Kidney (tissue), 14 donors: ENCODE results near the gene SPESP1. TPM values are rescaled to one million over a fixed set of nuclear protein-coding genes. Genes with fewer than 3 reads are reported as not detected.
"Not testable (repeated sequence)": the region's sequence is repeated elsewhere in the genome, so short reads cannot be mapped to it uniquely, and the experiment has no call there.

Source experiments
- DNase-seq, 5 donors: peaks; one replicate each; pipeline ENCODE4 v3.0.0-alpha.2; 2013 to 2020
- FAIRE-seq: peaks from 2 replicates; lab custom pipeline; 2012; peaks lifted over from hg19 to GRCh38; lab: Jason Lieb, UNC
- H3K27ac ChIP-seq, 2 donors: one replicate each; pipeline ENCODE4 v1.7.0; 2013; ENCODE audit warnings: low read depth in 2 of 2, low read length in 2 of 2, inconsistent platforms in 1 of 2
- H3K27me3 ChIP-seq: one replicate; pipeline ENCODE4 v1.7.1; 2013; ENCODE audit warnings: low read length, inconsistent platforms; ENCODE audit not compliant: control insufficient read depth, insufficient read depth
- H3K36me3 ChIP-seq, 3 donors: one replicate each; pipeline versions ENCODE4 v1.7.0 to v1.7.1; 2013; ENCODE audit warnings: low read length in 3 of 3, control low read depth in 1 of 3, inconsistent platforms in 1 of 3; ENCODE audit not compliant: insufficient read depth in 3 of 3, control insufficient read depth in 2 of 3
- H3K4me1 ChIP-seq, 3 donors: one replicate each; pipeline versions ENCODE4 v1.7.0 to v1.7.1; 2013; ENCODE audit warnings: low read length in 3 of 3, inconsistent platforms in 1 of 3, low read depth in 1 of 3; ENCODE audit not compliant: control insufficient read depth in 2 of 3, insufficient read depth in 2 of 3
- H3K4me3 ChIP-seq, 3 donors: one replicate each; pipeline versions ENCODE4 v1.7.0 to v1.8.1; 2013; ENCODE audit warnings: low read length in 3 of 3, control low read depth in 1 of 3, inconsistent platforms in 1 of 3
- H3K9ac ChIP-seq, 3 donors: one replicate each; pipeline versions ENCODE4 v1.7.0 to v1.7.1; 2013; ENCODE audit warnings: low read length in 3 of 3, control low read depth in 1 of 3, inconsistent platforms in 1 of 3
- H3K9me3 ChIP-seq, 3 donors: one replicate each; pipeline versions ENCODE4 v1.7.0 to v1.7.1; 2013; ENCODE audit warnings: low read length in 3 of 3, control low read depth in 1 of 3, inconsistent platforms in 1 of 3; ENCODE audit not compliant: control insufficient read depth in 2 of 3, insufficient read depth in 1 of 3
- CTCF ChIP-seq: IDR thresholded peaks from 3 replicates; pipeline ENCODE4 v1.5.1; 2012; ENCODE audit warnings: mild to moderate bottlenecking, moderate library complexity, borderline replicate concordance; ENCODE audit not compliant: insufficient read depth; ENCODE audit errors: extremely low read depth
- intact Hi-C: fragments of 100-400 bp; cut with DNase I; formaldehyde crosslinking; loops from one replicate; pipeline ENCODE4 v1.11.1; 2022
- polyA plus RNA-seq: library from polyadenylated mRNA; stranded (reverse); fragments of 350-450 nt; fragmentation: Illumina TruSeq; extraction: RNeasy Lipid Tissue Mini Kit (QIAGEN cat#74804); gene quantifications from one replicate; pipeline ENCODE4 v1.2.3, GENCODE V29; 2014; ENCODE audit warnings: low read depth, low replicate concordance; ENCODE audit not compliant: insufficient read depth
- total RNA-seq: library from RNA; stranded (reverse); fragmentation: NEBNext Ultra II Directional; extraction: Animal tissue kit (Norgen Biotek cat#: 25700); gene quantifications from one replicate; pipeline ENCODE4 v1.2.1, GENCODE V29; 2021
- donor health status: control.
- donor health status: control.
- donor health status: control.
- donor health status: control.
- donor health status: control.
- donor health status: DM: yes; HTN: yes; CAD: no.
- donor health status: Normal renal cell carcinoma (clear cell type).

SPESP1 gene
- total and polyA plus RNA-seq, 2 donors from 2014 or later: 3.7 to 4.1 TPM

GRCh38 chr15:68967948-68968347 is 37.6 kb downstream of the SPESP1 start:
- H3K36me3 ChIP-seq: no peaks in the 10 kb centered on the region
- no peaks in the 10 kb centered on the region for H3K27me3 ChIP-seq
- intact Hi-C loops: no loop called here
- DNase-seq: no peak
- no peak overlapping the region for H3K9ac ChIP-seq
- FAIRE-seq: no peak
- peaks cover 0 to 5% (median 0%) of the 10 kb centered on the region in 3 donors for H3K9me3 ChIP-seq
- H3K4me3 ChIP-seq: no peak overlapping the region
- TF ChIP-seq CTCF: no peak
- H3K4me1 ChIP-seq: no peaks in the 10 kb centered on the region
- H3K27ac ChIP-seq: no peak overlapping the region

GRCh38 chr15:68969298-68969697 is 39.0 kb downstream of the SPESP1 start:
- no peak for TF ChIP-seq CTCF
- H3K27ac ChIP-seq: no peak overlapping the region
- no peak for DNase-seq
- FAIRE-seq: no peak
- no peaks in the 10 kb centered on the region for H3K27me3 ChIP-seq
- H3K9me3 ChIP-seq: peaks cover 0 to 5% (median 0%) of the 10 kb centered on the region in 3 donors
- intact Hi-C loops: no loop called here
- H3K9ac ChIP-seq: no peak overlapping the region
- no peak overlapping the region for H3K4me3 ChIP-seq
- no peaks in the 10 kb centered on the region for H3K4me1 ChIP-seq
- no peaks in the 10 kb centered on the region for H3K36me3 ChIP-seq

- Histone ChIP-seq H3K36me3 (no peaks in the 10 kb centered on the region), H3K4me3 (no peak overlapping the region), H3K9ac (no peak overlapping the region), H3K27ac (no peak overlapping the region), H3K27me3 (no peaks in the 10 kb centered on the region), H3K9me3 (peaks cover 0 to 5% (median 0%) of the 10 kb centered on the region in 3 donors), H3K4me1 (no peaks in the 10 kb centered on the region)
- no peak for FAIRE-seq
- intact Hi-C loops: no loop called here
- DNase-seq: no peak
- TF ChIP-seq CTCF: no peak
Measured at GRCh38 chr15:68972201-68973065, 42.1 kb downstream of the SPESP1 start.

- intact Hi-C loops, H3K9ac ChIP-seq, FAIRE-seq, H3K36me3 ChIP-seq, H3K4me3 ChIP-seq, H3K27ac ChIP-seq, H3K4me1 ChIP-seq, H3K9me3 ChIP-seq, H3K27me3 ChIP-seq, DNase-seq: not testable (repeated sequence)
Measured at GRCh38 chr15:68975651-68976160, 45.4 kb downstream of the SPESP1 start.

- H3K9me3 ChIP-seq, FAIRE-seq, H3K4me3 ChIP-seq, H3K9ac ChIP-seq, H3K36me3 ChIP-seq, intact Hi-C loops, H3K27me3 ChIP-seq, DNase-seq, H3K27ac ChIP-seq, H3K4me1 ChIP-seq: not testable (repeated sequence)
Measured at GRCh38 chr15:68977426-68977825, 47.1 kb downstream of the SPESP1 start.
